ENCODE data around the gene POLR2M. TPM values are rescaled to one million over a fixed set of nuclear protein-coding genes. Genes with fewer than 3 reads are reported as not detected.

Gene POLR2M
- total and polyA plus RNA-seq, 4 donors, result 20.6 to 306 (median 84.8) TPM

GRCh38 chr15:57690341-57690966 is 16.1 kb upstream of the POLR2M start:
- TF ChIP-seq, protein P1, sequence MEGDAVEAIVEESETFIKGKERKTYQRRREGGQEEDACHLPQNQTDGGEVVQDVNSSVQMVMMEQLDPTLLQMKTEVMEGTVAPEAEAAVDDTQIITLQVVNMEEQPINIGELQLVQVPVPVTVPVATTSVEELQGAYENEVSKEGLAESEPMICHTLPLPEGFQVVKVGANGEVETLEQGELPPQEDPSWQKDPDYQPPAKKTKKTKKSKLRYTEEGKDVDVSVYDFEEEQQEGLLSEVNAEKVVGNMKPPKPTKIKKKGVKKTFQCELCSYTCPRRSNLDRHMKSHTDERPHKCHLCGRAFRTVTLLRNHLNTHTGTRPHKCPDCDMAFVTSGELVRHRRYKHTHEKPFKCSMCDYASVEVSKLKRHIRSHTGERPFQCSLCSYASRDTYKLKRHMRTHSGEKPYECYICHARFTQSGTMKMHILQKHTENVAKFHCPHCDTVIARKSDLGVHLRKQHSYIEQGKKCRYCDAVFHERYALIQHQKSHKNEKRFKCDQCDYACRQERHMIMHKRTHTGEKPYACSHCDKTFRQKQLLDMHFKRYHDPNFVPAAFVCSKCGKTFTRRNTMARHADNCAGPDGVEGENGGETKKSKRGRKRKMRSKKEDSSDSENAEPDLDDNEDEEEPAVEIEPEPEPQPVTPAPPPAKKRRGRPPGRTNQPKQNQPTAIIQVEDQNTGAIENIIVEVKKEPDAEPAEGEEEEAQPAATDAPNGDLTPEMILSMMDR (IDR thresholded peaks at IDR 0.05; ENCODE audit: control extremely low read depth, extremely low read depth), result no peak
- WGBS, 2 donors, result 93 to 98% methylated on average over 6 of the region's 6 CpGs
- no peak for ATAC-seq (ENCODE audit: insufficient read depth, low FRiP score)

DNA sequence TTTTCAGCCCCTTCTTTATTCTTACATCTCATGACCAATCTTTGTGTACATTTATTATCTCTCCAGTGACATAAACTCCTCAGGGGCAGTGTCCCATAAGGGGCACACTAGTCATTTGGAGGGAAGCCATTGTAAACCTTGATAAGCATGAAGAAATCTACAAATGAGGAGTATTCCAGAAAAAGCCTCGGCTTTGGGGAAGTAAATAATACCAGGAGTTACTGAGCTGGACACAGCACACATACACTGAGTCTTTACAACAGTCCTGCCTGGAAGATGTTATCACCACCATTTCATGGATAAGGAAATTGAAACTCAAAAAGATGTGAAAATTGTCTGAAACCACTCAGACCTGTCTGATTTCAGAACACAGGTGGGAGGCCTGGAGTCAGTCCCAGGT is 15.4 kb upstream of the POLR2M start:
- Histone ChIP-seq H3K27me3 (ENCODE audit: control insufficient read depth in 3 of 3, insufficient read depth in 3 of 3, low read length in 2 of 3) (no peaks in the 10 kb centered on the region), H3K4me1 (ENCODE audit: control insufficient read depth in 5 of 5, insufficient read depth in 5 of 5, low read length in 5 of 5) (peaks cover 0 to 11% (median 2%) of the 10 kb centered on the region in 5 donors), H3K4me3 (no peak overlapping the region), H3K9me3 (ENCODE audit: control insufficient read depth in 4 of 4, insufficient read depth in 3 of 4, low read length in 3 of 4) (no peaks in the 10 kb centered on the region), H3K27ac (ENCODE audit: low read depth in 1 of 2, low read length in 1 of 2) (peak overlapping the region in 1 of 2 donors; percentile 4), H3K9ac (ENCODE audit: insufficient read depth in 1 of 2, low read length in 2 of 2) (no peak overlapping the region), H3K36me3 (ENCODE audit: control insufficient read depth in 4 of 4, insufficient read depth in 4 of 4, low read length in 4 of 4) (no peaks in the 10 kb centered on the region)
- 38 to 74% methylated on average over 1 of the region's 1 CpG for WGBS, 2 donors
- no peak for DNase-seq
- TF ChIP-seq, protein P1 (IDR thresholded peaks at IDR 0.05; ENCODE audit: control extremely low read depth, extremely low read depth), result no peak
- no peak for ATAC-seq (ENCODE audit: insufficient read depth, low FRiP score)

More at GRCh38 chr15:57690341-57690966, 16.1 kb upstream of the POLR2M start:
- H3K4me3 ChIP-seq, result no peak overlapping the region
- H3K36me3 ChIP-seq (ENCODE audit: control insufficient read depth in 4 of 4, insufficient read depth in 4 of 4, low read length in 4 of 4), result no peaks in the 10 kb centered on the region
- no peaks in the 10 kb centered on the region for H3K9me3 ChIP-seq (ENCODE audit: control insufficient read depth in 4 of 4, insufficient read depth in 3 of 4, low read length in 3 of 4)
- no peaks in the 10 kb centered on the region for H3K27me3 ChIP-seq (ENCODE audit: control insufficient read depth in 3 of 3, insufficient read depth in 3 of 3, low read length in 2 of 3)
- peaks cover 0 to 11% (median 2%) of the 10 kb centered on the region in 5 donors for H3K4me1 ChIP-seq (ENCODE audit: control insufficient read depth in 5 of 5, insufficient read depth in 5 of 5, low read length in 5 of 5)
- DNase-seq, result no peak
- peak overlapping the region in 1 of 2 donors; percentile 32 for H3K27ac ChIP-seq (ENCODE audit: low read depth in 1 of 2, low read length in 1 of 2)
- H3K9ac ChIP-seq (ENCODE audit: insufficient read depth in 1 of 2, low read length in 2 of 2), result no peak overlapping the region

- peak in 2 of 3 donors; percentile 65 to 83 for DNase-seq
Observed at GRCh38 chr15:57692709-57693108, 13.8 kb upstream of the POLR2M start.

More at GRCh38 chr15:57692709-57693108, 13.8 kb upstream of the POLR2M start:
- Histone ChIP-seq H3K9ac (ENCODE audit: insufficient read depth in 1 of 2, low read length in 2 of 2) (no peak overlapping the region), H3K4me3 (no peak overlapping the region), H3K9me3 (ENCODE audit: control insufficient read depth in 4 of 4, insufficient read depth in 3 of 4, low read length in 3 of 4) (no peaks in the 10 kb centered on the region), H3K27me3 (ENCODE audit: control insufficient read depth in 3 of 3, insufficient read depth in 3 of 3, low read length in 2 of 3) (no peaks in the 10 kb centered on the region), H3K4me1 (ENCODE audit: control insufficient read depth in 5 of 5, insufficient read depth in 5 of 5, low read length in 5 of 5) (peaks cover 0 to 11% (median 2%) of the 10 kb centered on the region in 5 donors), H3K27ac (ENCODE audit: low read depth in 1 of 2, low read length in 1 of 2) (no peak overlapping the region), H3K36me3 (ENCODE audit: control insufficient read depth in 4 of 4, insufficient read depth in 4 of 4, low read length in 4 of 4) (no peaks in the 10 kb centered on the region)
- no peak for ATAC-seq (ENCODE audit: insufficient read depth, low FRiP score)
- WGBS, 2 donors, result 63 to 68% methylated on average over 1 of the region's 1 CpG
- TF ChIP-seq, protein P1 (IDR thresholded peaks at IDR 0.05; ENCODE audit: control extremely low read depth, extremely low read depth), result no peak

Data from lung (tissue), 12 donors.